ENCODE measurements around the gene MPRIP.

DNA sequence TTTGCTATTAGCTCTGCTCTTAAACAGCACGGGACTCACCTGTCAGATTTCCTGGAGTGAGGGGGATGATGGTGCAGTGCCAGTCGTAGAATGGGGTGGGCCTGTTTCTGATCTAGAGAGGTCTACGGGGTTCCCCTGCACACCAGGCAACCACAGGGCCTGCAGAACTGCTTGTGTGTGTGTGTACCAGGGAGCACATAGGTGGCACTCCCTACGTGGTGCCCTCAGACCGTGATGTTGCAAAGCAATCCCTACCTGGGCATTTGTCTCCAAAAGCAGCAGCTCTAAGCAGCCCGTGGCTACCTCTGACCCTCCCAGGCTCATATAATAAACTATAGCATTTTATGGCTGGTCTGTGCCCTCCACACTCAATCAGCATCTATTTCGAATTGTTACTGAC, 38.5 kb downstream of the MPRIP start:
- TF ChIP-seq, protein P1, sequence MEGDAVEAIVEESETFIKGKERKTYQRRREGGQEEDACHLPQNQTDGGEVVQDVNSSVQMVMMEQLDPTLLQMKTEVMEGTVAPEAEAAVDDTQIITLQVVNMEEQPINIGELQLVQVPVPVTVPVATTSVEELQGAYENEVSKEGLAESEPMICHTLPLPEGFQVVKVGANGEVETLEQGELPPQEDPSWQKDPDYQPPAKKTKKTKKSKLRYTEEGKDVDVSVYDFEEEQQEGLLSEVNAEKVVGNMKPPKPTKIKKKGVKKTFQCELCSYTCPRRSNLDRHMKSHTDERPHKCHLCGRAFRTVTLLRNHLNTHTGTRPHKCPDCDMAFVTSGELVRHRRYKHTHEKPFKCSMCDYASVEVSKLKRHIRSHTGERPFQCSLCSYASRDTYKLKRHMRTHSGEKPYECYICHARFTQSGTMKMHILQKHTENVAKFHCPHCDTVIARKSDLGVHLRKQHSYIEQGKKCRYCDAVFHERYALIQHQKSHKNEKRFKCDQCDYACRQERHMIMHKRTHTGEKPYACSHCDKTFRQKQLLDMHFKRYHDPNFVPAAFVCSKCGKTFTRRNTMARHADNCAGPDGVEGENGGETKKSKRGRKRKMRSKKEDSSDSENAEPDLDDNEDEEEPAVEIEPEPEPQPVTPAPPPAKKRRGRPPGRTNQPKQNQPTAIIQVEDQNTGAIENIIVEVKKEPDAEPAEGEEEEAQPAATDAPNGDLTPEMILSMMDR (IDR thresholded peaks at IDR 0.05): no peak
- TF ChIP-seq POLR2A (IDR thresholded peaks at IDR 0.05): no peak
